ENCODE results near the gene PBX1. TPM values are rescaled to one million over a fixed set of nuclear protein-coding genes. Genes with fewer than 3 reads are reported as not detected.

Gene PBX1
- total and polyA plus RNA-seq, 7 donors, result 6.7 to 168 (median 118) TPM

DNA sequence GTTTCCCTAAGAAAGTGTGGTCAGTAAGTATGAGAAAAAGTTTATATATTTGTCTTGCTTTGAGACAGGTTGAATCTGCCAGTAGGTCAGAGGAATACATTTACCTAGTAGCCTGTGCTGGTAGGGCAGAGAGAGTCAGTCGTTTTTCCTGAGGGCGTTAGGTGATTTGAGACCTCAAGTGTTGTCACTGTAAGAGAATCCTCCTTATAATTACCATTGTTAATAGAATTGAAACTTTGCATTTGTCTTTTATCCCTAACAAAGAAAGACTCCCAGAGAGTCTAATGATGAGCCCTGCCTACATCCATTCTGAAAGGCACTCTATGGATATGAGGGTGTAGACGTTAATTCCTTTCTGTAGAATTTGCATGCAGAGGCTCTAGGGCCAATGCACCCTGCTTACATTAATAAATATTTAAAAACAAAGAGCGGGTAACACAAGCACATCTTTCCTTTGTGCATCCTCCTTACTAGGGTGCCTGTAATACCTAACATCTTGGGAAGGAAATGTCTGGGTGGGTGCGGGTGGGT lies 16.4 kb downstream of the PBX1 start:
- no peak for DNase-seq
- H3K4me3 ChIP-seq, result peak overlapping the region in 3 of 4 donors; percentile 35 to 46 (median 46)
- peaks cover 0 to 88% (median 80%) of the 10 kb centered on the region in 4 donors for H3K4me1 ChIP-seq
- H3K36me3 ChIP-seq, result no peaks in the 10 kb centered on the region
- no peak for TF ChIP-seq CTCF (IDR thresholded peaks at IDR 0.05)
- TF ChIP-seq POLR2AphosphoS5 (IDR thresholded peaks at IDR 0.05), result no peak
- TF ChIP-seq EP300 (IDR thresholded peaks at IDR 0.05), result no peak
- TF ChIP-seq POLR2A (IDR thresholded peaks at IDR 0.05), result no peak
- intact Hi-C loops (cut with DNase I), result loop anchor here (5.0 kb wide), 2 partner anchors 127 to 212 kb away; no protein-coding TSS in a partner anchor
- 81 to 92% methylated on average over 5 of the region's 5 CpGs for WGBS, 2 donors
- no peaks in the 10 kb centered on the region for H3K27me3 ChIP-seq
- H3K27ac ChIP-seq, result peak overlapping the region; percentile 77 to 91 (median 88)
- no peaks in the 10 kb centered on the region for H3K9me3 ChIP-seq

GRCh38 chr1:164576291-164577271 lies 17.6 kb downstream of the PBX1 start:
- peak; percentile 74 for DNase-seq
- TF ChIP-seq POLR2AphosphoS5 (IDR thresholded peaks at IDR 0.05), result peak in 3 of 4 donors; percentile 11 to 34 (median 17)
- TF ChIP-seq CTCF (IDR thresholded peaks at IDR 0.05), result no peak
- intact Hi-C loops (cut with DNase I), result loop anchor here (5.0 kb wide), 2 partner anchors 126 to 211 kb away; no protein-coding TSS in a partner anchor
- Histone ChIP-seq H3K4me3 (peak overlapping the region; percentile 21 to 46 (median 40)), H3K27ac (peak overlapping the region; percentile 77 to 91 (median 88)), H3K27me3 (no peaks in the 10 kb centered on the region), H3K9me3 (no peaks in the 10 kb centered on the region), H3K36me3 (no peaks in the 10 kb centered on the region), H3K4me1 (peaks cover 0 to 81% (median 80%) of the 10 kb centered on the region in 4 donors)
- 76 to 88% methylated on average over 66 of the region's 66 CpGs for WGBS, 2 donors

DNA sequence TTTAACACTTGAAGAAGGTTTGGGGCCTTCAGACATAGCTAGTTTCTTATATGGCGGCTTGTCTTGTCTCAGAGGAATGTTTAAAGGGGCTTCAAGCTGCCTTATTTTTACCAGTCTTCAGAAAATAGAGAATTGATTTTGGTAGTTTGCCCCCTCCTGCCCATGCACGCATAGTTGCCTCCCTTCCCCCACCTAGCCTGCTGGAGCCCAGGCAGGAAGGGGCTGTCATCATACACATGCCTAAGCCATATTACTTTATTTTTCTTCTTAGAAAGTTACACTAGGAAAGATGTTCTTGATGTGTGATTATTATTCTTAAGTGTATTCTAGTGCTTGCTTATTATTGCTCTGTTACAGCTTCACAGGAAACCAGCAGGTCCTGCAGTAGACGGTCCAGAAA lies 18.3 kb downstream of the PBX1 start:
- TF ChIP-seq EP300 (IDR thresholded peaks at IDR 0.05) (no peak), CTCF (IDR thresholded peaks at IDR 0.05) (no peak), POLR2A (IDR thresholded peaks at IDR 0.05) (no peak), POLR2AphosphoS5 (IDR thresholded peaks at IDR 0.05) (no peak)
- peaks cover 0 to 77% (median 75%) of the 10 kb centered on the region in 4 donors for H3K4me1 ChIP-seq
- H3K4me3 ChIP-seq, result peak overlapping the region in 3 of 4 donors; percentile 35 to 46 (median 46)
- H3K27me3 ChIP-seq, result no peaks in the 10 kb centered on the region
- peak overlapping the region; percentile 77 to 91 (median 88) for H3K27ac ChIP-seq
- WGBS, 2 donors, result 79 to 84% methylated on average over 3 of the region's 3 CpGs
- intact Hi-C loops (cut with DNase I), result loop anchor here (5.0 kb wide), 2 partner anchors 125 to 210 kb away; no protein-coding TSS in a partner anchor
- H3K9me3 ChIP-seq, result no peaks in the 10 kb centered on the region
- DNase-seq, result no peak
- H3K36me3 ChIP-seq, result no peaks in the 10 kb centered on the region

DNA sequence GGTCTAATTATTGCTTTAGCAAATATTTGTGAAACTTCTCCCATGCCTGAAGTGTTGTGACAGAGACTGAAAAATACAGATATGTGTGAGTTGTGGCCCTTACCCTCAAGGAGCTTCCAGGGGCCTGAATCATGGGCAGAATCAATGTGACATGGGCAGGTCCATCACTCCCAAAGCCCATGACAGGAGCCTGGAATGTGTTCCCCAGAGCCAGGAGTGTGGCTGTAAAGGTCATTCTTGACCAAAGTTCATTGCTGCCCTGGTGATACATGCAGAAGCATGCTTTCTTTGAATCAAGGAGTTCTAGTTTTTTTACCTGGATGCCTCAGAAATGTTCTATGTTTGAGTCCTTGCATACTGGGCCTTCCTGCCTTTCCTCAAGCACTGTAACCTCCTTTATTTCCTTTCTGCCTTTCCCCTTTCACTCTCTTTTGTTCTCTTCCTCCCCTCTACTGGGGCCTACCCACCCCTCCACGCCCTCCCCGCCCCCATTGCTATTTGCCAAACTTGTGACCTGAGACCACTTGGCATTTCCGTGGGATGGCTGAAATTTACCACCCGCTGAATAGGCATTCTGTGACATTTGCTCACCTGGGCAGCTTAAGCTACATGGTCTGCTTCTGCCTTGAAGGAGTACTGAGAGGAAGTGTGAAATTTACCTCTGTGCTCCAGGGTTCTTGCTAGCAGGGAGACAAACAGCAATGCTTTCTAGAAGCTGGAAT lies 19.7 kb downstream of the PBX1 start:
- no peaks in the 10 kb centered on the region for H3K27me3 ChIP-seq
- peak overlapping the region; percentile 77 to 91 (median 88) for H3K27ac ChIP-seq
- H3K9me3 ChIP-seq, result no peaks in the 10 kb centered on the region
- H3K4me3 ChIP-seq, result no peak overlapping the region
- intact Hi-C loops (cut with DNase I), result loop anchor here (5.0 kb wide), 2 partner anchors 124 to 209 kb away; no protein-coding TSS in a partner anchor
- no peaks in the 10 kb centered on the region for H3K36me3 ChIP-seq
- 74 to 84% methylated on average over 4 of the region's 4 CpGs for WGBS, 2 donors
- DNase-seq, result no peak
- H3K4me1 ChIP-seq, result peaks cover 0 to 79% (median 72%) of the 10 kb centered on the region in 4 donors
- no peak for TF ChIP-seq POLR2AphosphoS5 (IDR thresholded peaks at IDR 0.05)
- TF ChIP-seq CTCF (IDR thresholded peaks at IDR 0.05), result no peak
- TF ChIP-seq EP300 (IDR thresholded peaks at IDR 0.05), result no peak
- TF ChIP-seq POLR2A (IDR thresholded peaks at IDR 0.05), result no peak

All from sigmoid colon (tissue), 7 donors.